Neural cell (in vitro differentiated cells): ENCODE results near the gene RAPGEF5. TPM values are rescaled to one million over a fixed set of nuclear protein-coding genes. Genes with fewer than 3 reads are reported as not detected.

Experiments
- H2AFZ ChIP-seq: fragments of 200-600, 300-800 bp; sonication (generic), shearing (Covaris generic); 2 replicates; pipeline ENCODE4 v1.6.0; 2014; ENCODE audit warnings: low read depth, mild to moderate bottlenecking, antibody characterized with exemption, low read length, moderate library complexity
- H3F3A ChIP-seq: fragments of 200-600 bp; shearing (Covaris generic); 2 replicates; pipeline ENCODE4 v1.6.1; 2016; ENCODE audit warnings: mild to moderate bottlenecking, moderate library complexity, mixed read lengths, antibody characterized with exemption, low read length; ENCODE audit not compliant: insufficient read depth, poor library complexity, severe bottlenecking
- H3K27ac ChIP-seq: fragments of 200-600, 300-800 bp; sonication (generic), shearing (Covaris generic); 2 replicates; pipeline ENCODE4 v1.5.1; 2014; ENCODE audit warnings: mild to moderate bottlenecking, low read length, moderate library complexity
- H3K27me3 ChIP-seq: fragments of 300-800, 200-600 bp; sonication (generic), shearing (Covaris generic); 2 replicates; pipeline ENCODE4 v1.6.0; 2014; ENCODE audit warnings: mild to moderate bottlenecking, low read depth, low read length, moderate library complexity; ENCODE audit not compliant: insufficient read depth
- H3K36me3 ChIP-seq: fragments of 300-800, 200-600 bp; sonication (generic), shearing (Covaris generic); 2 replicates; pipeline ENCODE4 v1.5.1; 2014; ENCODE audit warnings: mild to moderate bottlenecking, antibody characterized with exemption, low read length, moderate library complexity; ENCODE audit not compliant: insufficient read depth
- H3K4me2 ChIP-seq: fragments of 300-800, 200-600 bp; sonication (generic), shearing (Covaris generic); 2 replicates; pipeline ENCODE4 v1.6.0; 2014; ENCODE audit warnings: mild to moderate bottlenecking, low read length
- H3K4me3 ChIP-seq: fragments of 300-800, 200-600 bp; sonication (generic), shearing (Covaris generic); 2 replicates; pipeline ENCODE4 v1.5.1; 2014; ENCODE audit warnings: mild to moderate bottlenecking, low read length, moderate library complexity
- H3K79me2 ChIP-seq: fragments of 200-600 bp; shearing (Covaris generic); replicated peaks from 2 replicates; pipeline ENCODE4 v1.6.0; 2014; ENCODE audit warnings: mild to moderate bottlenecking, low read length, moderate library complexity; ENCODE audit not compliant: insufficient read depth
- H3K9ac ChIP-seq: fragments of 300-800, 200-600 bp; sonication (generic), shearing (Covaris generic); 2 replicates; pipeline ENCODE4 v1.6.1; 2016; ENCODE audit warnings: mild to moderate bottlenecking, low read length, mixed read lengths
- H3K9me2 ChIP-seq: fragments of 200-600 bp; shearing (Covaris generic); 2 replicates; pipeline ENCODE4 v1.6.1; 2016; ENCODE audit warnings: mild to moderate bottlenecking, low read length, mixed read lengths; ENCODE audit not compliant: insufficient read depth
- H3K9me3 ChIP-seq: fragments of 200-600, 300-800 bp; sonication (generic), shearing (Covaris generic); 2 replicates; pipeline ENCODE4 v1.6.1; 2016; ENCODE audit warnings: mild to moderate bottlenecking, mixed run types, low read length, moderate library complexity, mixed read lengths
- H4K20me1 ChIP-seq: fragments of 200-600 bp; shearing (Covaris generic); 2 replicates; pipeline ENCODE4 v1.6.1; 2016; ENCODE audit warnings: mild to moderate bottlenecking, mixed run types; ENCODE audit not compliant: insufficient read depth
- CTCF ChIP-seq: fragments of 450-650 bp; IDR thresholded peaks from 2 replicates; pipeline ENCODE4 v1.5.1; 2014; ENCODE audit warnings: antibody characterized with exemption, mild to moderate bottlenecking, moderate library complexity; ENCODE audit not compliant: poor library complexity, severe bottlenecking
- EP300 ChIP-seq: fragments of 450-650 bp; conservative IDR thresholded peaks from 2 replicates; pipeline ENCODE4 v1.6.1; 2014; ENCODE audit warnings: antibody characterized with exemption, mild to moderate bottlenecking, moderate library complexity; ENCODE audit not compliant: poor library complexity, severe bottlenecking
- EZH2 ChIP-seq: fragments of 200-600, 300-800 bp; shearing (Covaris generic), sonication (generic); IDR thresholded peaks from 2 replicates; pipeline ENCODE4 v1.6.1; 2014; ENCODE audit warnings: antibody characterized with exemption, low read length, borderline replicate concordance, mild to moderate bottlenecking; ENCODE audit not compliant: insufficient read depth, poor library complexity, severe bottlenecking
- MXI1 ChIP-seq: fragments of 450-650 bp; conservative IDR thresholded peaks from 2 replicates; pipeline ENCODE4 v1.6.1; 2014; ENCODE audit warnings: antibody characterized with exemption, mild to moderate bottlenecking; ENCODE audit not compliant: poor library complexity, severe bottlenecking
- POLR2AphosphoS5 ChIP-seq: IDR thresholded peaks from 2 replicates; pipeline ENCODE4 v1.6.1; 2012
- RAD21 ChIP-seq: fragments of 450-650 bp; conservative IDR thresholded peaks from 2 replicates; pipeline ENCODE4 v1.6.1; 2014; ENCODE audit warnings: antibody characterized with exemption, mild to moderate bottlenecking, moderate library complexity
- REST ChIP-seq: IDR thresholded peaks from 2 replicates; pipeline ENCODE4 v1.6.1; 2012; ENCODE audit warnings: borderline replicate concordance
- SMC3 ChIP-seq: fragments of 450-650 bp; conservative IDR thresholded peaks from 2 replicates; pipeline ENCODE4 v1.6.1; 2014; ENCODE audit warnings: antibody characterized with exemption, mild to moderate bottlenecking, moderate library complexity; ENCODE audit not compliant: poor library complexity
- TAF1 ChIP-seq: IDR thresholded peaks from 2 replicates; pipeline ENCODE4 v1.6.1; 2012; ENCODE audit warnings: low read depth
- polyA plus RNA-seq: library from polyadenylated mRNA; depleted of rRNA; stranded (reverse); fragments of >200 nt; gene quantifications from 2 replicates; pipeline ENCODE4 v1.2.3, GENCODE V29; 2014

Gene RAPGEF5
- polyA plus RNA-seq, 1 donor from 2014 or later, result 48.0 TPM

GRCh38 chr7:22185559-22185958 lies 171.4 kb downstream of the RAPGEF5 start:
- no peak overlapping the region for H2AFZ ChIP-seq
- H3K4me3 ChIP-seq, result peak overlapping the region; percentile 31
- H3K9ac ChIP-seq, result no peak overlapping the region
- H3K9me3 ChIP-seq, result no peaks in the 10 kb centered on the region
- no peaks in the 10 kb centered on the region for H4K20me1 ChIP-seq
- TF ChIP-seq SMC3 (no peak), EZH2 (no peak), CTCF (no peak), REST (no peak), EP300 (no peak), TAF1 (no peak), POLR2AphosphoS5 (no peak), MXI1 (no peak), RAD21 (no peak)
- peak overlapping the region; percentile 19 for H3K27ac ChIP-seq
- no peaks in the 10 kb centered on the region for H3K27me3 ChIP-seq
- peaks cover 6% of the 10 kb centered on the region for H3F3A ChIP-seq
- H3K9me2 ChIP-seq, result no peaks in the 10 kb centered on the region
- H3K79me2 ChIP-seq, result peaks cover 58% of the 10 kb centered on the region
- peak overlapping the region; percentile 31 for H3K4me2 ChIP-seq
- H3K36me3 ChIP-seq, result no peaks in the 10 kb centered on the region

GRCh38 chr7:22184549-22185199 lies 172.3 kb downstream of the RAPGEF5 start:
- H3K9ac ChIP-seq, result no peak overlapping the region
- peaks cover 9% of the 10 kb centered on the region for H3F3A ChIP-seq
- no peaks in the 10 kb centered on the region for H3K9me3 ChIP-seq
- no peaks in the 10 kb centered on the region for H4K20me1 ChIP-seq
- peaks cover 50% of the 10 kb centered on the region for H3K79me2 ChIP-seq
- H2AFZ ChIP-seq, result no peak overlapping the region
- no peaks in the 10 kb centered on the region for H3K36me3 ChIP-seq
- H3K4me2 ChIP-seq, result peak overlapping the region; percentile 47
- no peaks in the 10 kb centered on the region for H3K27me3 ChIP-seq
- peak overlapping the region; percentile 31 for H3K4me3 ChIP-seq
- H3K27ac ChIP-seq, result peak overlapping the region; percentile 19
- no peaks in the 10 kb centered on the region for H3K9me2 ChIP-seq
- TF ChIP-seq EP300, result no peak
- peak; percentile 42 for TF ChIP-seq POLR2AphosphoS5
